GM10248 (cell line): ENCODE results near the gene TBX3.

Experiments used
- CTCF ChIA-PET: fragments of 300-600 bp; sonication (Branson Sonifier 250); formaldehyde crosslinking; extraction: SDS; loops from one replicate; lab custom pipeline; 2021; ENCODE audit warnings: antibody characterized with exemption; lab: Yijun Ruan, JAX
- POLR2A ChIA-PET: fragments of 350-650 bp; sonication (Branson Sonifier 250); formaldehyde crosslinking; extraction: SDS; loops from one replicate; lab custom pipeline; 2020; ENCODE audit warnings: antibody characterized with exemption; lab: Yijun Ruan, JAX
- DNase-seq: peaks from one replicate; pipeline ENCODE4 v3.0.0; 2012; ENCODE audit errors: extremely low spot score
- CTCF ChIP-seq: IDR thresholded peaks from 2 replicates; pipeline ENCODE4 v1.5.1; 2012; ENCODE audit warnings: mild to moderate bottlenecking, low read depth; ENCODE audit errors: extremely low read depth, missing control alignments, control extremely low read depth

TBX3 gene

GRCh38 chr12:114685320-114685781, 1.4 kb upstream of the TBX3 start:
- ChIA-PET CTCF (no interaction called here), POLR2A (no interaction called here)
- TF ChIP-seq CTCF, result no peak
- no peak for DNase-seq

- DNase-seq, result no peak
- CTCF ChIA-PET, result interaction anchor here (1.5 kb wide), 1 partner anchor 11 kb away, joined by 3 read pairs; no protein-coding TSS in a partner anchor
- POLR2A ChIA-PET, result no interaction called here
- TF ChIP-seq CTCF, result no peak
Observed at GRCh38 chr12:114684870-114685273, 897 bp upstream of the TBX3 start.

- ChIA-PET CTCF (interaction anchor here (1.5 kb wide), 1 partner anchor 10 kb away, joined by 3 read pairs; no protein-coding TSS in a partner anchor), POLR2A (no interaction called here)
- no peak for DNase-seq
- no peak for TF ChIP-seq CTCF
Observed at GRCh38 chr12:114683709-114684097, 272 bp downstream of the TBX3 start.

- POLR2A ChIA-PET, result no interaction called here
- TF ChIP-seq CTCF, result no peak
- CTCF ChIA-PET, result no interaction called here
- DNase-seq, result no peak
Observed at GRCh38 chr12:114682785-114683708, 928 bp downstream of the TBX3 start.

- no peak for DNase-seq
- CTCF ChIA-PET, result no interaction called here
- TF ChIP-seq CTCF, result no peak
- POLR2A ChIA-PET, result no interaction called here
Observed at GRCh38 chr12:114682106-114682784, 1.7 kb downstream of the TBX3 start.

- TF ChIP-seq CTCF, result no peak
- ChIA-PET CTCF (no interaction called here), POLR2A (no interaction called here)
- no peak for DNase-seq
Observed at GRCh38 chr12:114681116-114681871, 2.7 kb downstream of the TBX3 start.
